ENCODE results near the gene MCM5. TPM values are rescaled to one million over a fixed set of nuclear protein-coding genes. Genes with fewer than 3 reads are reported as not detected.

Gene MCM5
- total RNA-seq, 1 experiment from 2014 or later: 274 TPM

GRCh38 chr22:35400501-35400790, 506 bp downstream of the MCM5 start:
- Histone ChIP-seq H3K79me2 (ENCODE audit: insufficient read depth, low read length) (peaks cover 8% of the 10 kb centered on the region; the same call in 1 of the 2 replicates), H3K9ac (ENCODE audit: extremely low read depth, insufficient read length, low read length) (peak overlapping the region; percentile 100), H2AK5ac (ENCODE audit: insufficient read length, low read length) (peak overlapping the region; percentile 71), H3K18ac (ENCODE audit: insufficient read length, low read depth, low read length) (peak overlapping the region; percentile 100), H3K23ac (ENCODE audit: insufficient read length, low read depth, low read length) (peak overlapping the region; percentile 60), H3K9me3 (ENCODE audit: control insufficient read depth, low read depth, low read length) (no peaks in the 10 kb centered on the region), H3K4me1 (ENCODE audit: insufficient read depth, low read length) (no peaks in the 10 kb centered on the region; the same call in 1 of the 2 replicates), H4K8ac (replicated peaks; ENCODE audit: insufficient read length, low read depth, low read length) (peak overlapping the region; percentile 100), H3K4ac (ENCODE audit: low read depth, low read length) (peak overlapping the region; percentile 99), H2AFZ (ENCODE audit: low read length) (no peak overlapping the region), H2BK120ac (ENCODE audit: low read depth, low read length, poor library complexity, severe bottlenecking) (peak overlapping the region; percentile 100), H2BK15ac (ENCODE audit: low read depth, low read length) (peak overlapping the region; percentile 98; the same call in 1 of the 2 replicates), H2BK20ac (ENCODE audit: low read depth, low read length, poor library complexity, severe bottlenecking) (no peak overlapping the region), H4K91ac (ENCODE audit: insufficient read length, low read depth, low read length) (peak overlapping the region; percentile 100), H3K14ac (ENCODE audit: insufficient read depth, low read length) (peak overlapping the region; percentile 100), H3K56ac (ENCODE audit: insufficient read length, low read depth, low read length) (peak overlapping the region; percentile 100), H3T11ph (ENCODE audit: low read length) (peak overlapping the region; percentile 99), H3K27me3 (ENCODE audit: insufficient read depth, low read length) (no peaks in the 10 kb centered on the region), H3K27ac (ENCODE audit: insufficient read length, low read depth, low read length) (peak overlapping the region; percentile 88), H2BK12ac (ENCODE audit: insufficient read length, low read depth, low read length) (peak overlapping the region; percentile 97), H4K20me1 (ENCODE audit: control insufficient read depth, insufficient read depth, insufficient read length) (no peaks in the 10 kb centered on the region), H4K5ac (ENCODE audit: insufficient read length, low read depth, low read length) (peak overlapping the region; percentile 100), H3K23me2 (ENCODE audit: insufficient read length, low read depth, low read length, poor library complexity, severe bottlenecking) (peaks cover 13% of the 10 kb centered on the region), H2BK5ac (ENCODE audit: insufficient read length, low read length) (peak overlapping the region; percentile 99), H3K79me1 (ENCODE audit: insufficient read depth, low read depth, low read length, poor library complexity, severe bottlenecking) (peaks cover 11% of the 10 kb centered on the region), H3K4me2 (ENCODE audit: insufficient read depth, insufficient read length, low read length) (peak overlapping the region; percentile 93)
- Mint-ChIP-seq H3K27ac (peak overlapping the region in 2 of 3 experiments; percentile 100; a peak in 4 of 7 replicates), H3K36me3 (ENCODE audit: insufficient read depth in 1 of 3, low read depth in 3 of 3) (peaks cover 34 to 52% (median 44%) of the 10 kb centered on the region in 3 experiments), H3K4me1 (peaks cover 41 to 50% of the 10 kb centered on the region in 2 experiments), H3K27me3 (ENCODE audit: low read depth) (no peaks in the 10 kb centered on the region), H3K9me3 (no peaks in the 10 kb centered on the region; a peak in 1 of 5 replicates), H3K4me3 (peak overlapping the region; percentile 98 to 99)
- no peak for DNase-seq
- no CpG with 5 or more reads among the region's 20 CpGs for WGBS (ENCODE audit: extremely low coverage, insufficient read length, low lambda C conversion rate)
- TF ChIP-seq CTCF (conservative IDR thresholded peaks at IDR 0.05): no peak
